ENCODE data around the gene CXCR6.

The CXCR6 gene

GRCh38 chr3:45922950-45923590, 20.2 kb upstream of the CXCR6 start:
- no peak for DNase-seq

- no peak for DNase-seq
Measured at GRCh38 chr3:45923755-45924154, 19.5 kb upstream of the CXCR6 start.

- DNase-seq = no peak
Measured at GRCh38 chr3:45927881-45928280, 15.4 kb upstream of the CXCR6 start.

- DNase-seq = peak; percentile 53
Measured at GRCh38 chr3:45929042-45929679, 14.1 kb upstream of the CXCR6 start.

GRCh38 chr3:45931496-45931895, 11.8 kb upstream of the CXCR6 start:
- no peak for DNase-seq

GRCh38 chr3:45932112-45932511, 11.2 kb upstream of the CXCR6 start:
- DNase-seq = no peak

GRCh38 chr3:45933591-45933990, 9.7 kb upstream of the CXCR6 start:
- DNase-seq = no peak

- no peak for DNase-seq
Measured at GRCh38 chr3:45936261-45936660, 7.0 kb upstream of the CXCR6 start.

GRCh38 chr3:45937206-45938042, 5.8 kb upstream of the CXCR6 start:
- no peak for DNase-seq

GRCh38 chr3:45938043-45938435, 5.2 kb upstream of the CXCR6 start:
- no peak for DNase-seq

GRCh38 chr3:45938864-45939263, 4.4 kb upstream of the CXCR6 start:
- peak; percentile 83 for DNase-seq

GRCh38 chr3:45939341-45939771, 3.9 kb upstream of the CXCR6 start:
- no peak for DNase-seq

GRCh38 chr3:45940004-45940780, 3.1 kb upstream of the CXCR6 start:
- no peak for DNase-seq

GRCh38 chr3:45940781-45941365, 2.4 kb upstream of the CXCR6 start:
- no peak for DNase-seq

GRCh38 chr3:45942051-45942825, 1.0 kb upstream of the CXCR6 start:
- DNase-seq = no peak

- no peak for DNase-seq
Measured at GRCh38 chr3:45944830-45945620, 1.8 kb downstream of the CXCR6 start.

GRCh38 chr3:45946307-45946706, 3.0 kb downstream of the CXCR6 start:
- no peak for DNase-seq

GRCh38 chr3:45946875-45947274, 3.6 kb downstream of the CXCR6 start:
- DNase-seq = no peak

- no peak for DNase-seq
Measured at GRCh38 chr3:45947361-45947760, 4.1 kb downstream of the CXCR6 start.

GRCh38 chr3:45948311-45948781, 5.1 kb downstream of the CXCR6 start:
- DNase-seq = no peak

- DNase-seq = no peak
Measured at GRCh38 chr3:45948881-45949280, 5.6 kb downstream of the CXCR6 start.

Measured in activated T-cell treated with anti-CD3 and anti-CD28 coated beads for 4 hours (primary cell).